HG02623 (cell line): ENCODE data around the gene CYB561D1.

Experiments
- ATAC-seq: cut with Tn5 transposase; IDR thresholded peaks from one replicate; pipeline ENCODE4 v1.9.1; 2021; ENCODE audit warnings: moderate library complexity; ENCODE audit not compliant: unreplicated experiment

Gene CYB561D1

GRCh38 chr1:109479901-109480300 lies 14.0 kb upstream of the CYB561D1 start:
- no peak for ATAC-seq

- ATAC-seq: no peak
Measured at GRCh38 chr1:109481646-109482045, 12.2 kb upstream of the CYB561D1 start.

GRCh38 chr1:109482242-109482641 lies 11.7 kb upstream of the CYB561D1 start:
- ATAC-seq: no peak

GRCh38 chr1:109482791-109483671 lies 10.9 kb upstream of the CYB561D1 start:
- ATAC-seq: peak; percentile 4

GRCh38 chr1:109483672-109484518 lies 10.0 kb upstream of the CYB561D1 start, which contains the start of gene ATXN7L2:
Gene ATXN7L2 (plus strand): TSS chr1:109483905. CDS start chr1:109483954, 49 bp downstream.
- ATAC-seq: peak; percentile 71

GRCh38 chr1:109484519-109484975 lies 9.3 kb upstream of the CYB561D1 start:
- no peak for ATAC-seq

GRCh38 chr1:109485001-109485400 lies 8.9 kb upstream of the CYB561D1 start:
- no peak for ATAC-seq

- ATAC-seq: no peak
Measured at GRCh38 chr1:109487261-109487660, 6.6 kb upstream of the CYB561D1 start.

- ATAC-seq: no peak
Measured at GRCh38 chr1:109488201-109488600, 5.7 kb upstream of the CYB561D1 start.

GRCh38 chr1:109488696-109489095 lies 5.2 kb upstream of the CYB561D1 start:
- no peak for ATAC-seq

- no peak for ATAC-seq
Measured at GRCh38 chr1:109490029-109490933, 3.6 kb upstream of the CYB561D1 start.

- ATAC-seq: no peak
Measured at GRCh38 chr1:109490934-109491302, 3.0 kb upstream of the CYB561D1 start.

GRCh38 chr1:109491372-109491771 lies 2.5 kb upstream of the CYB561D1 start:
- ATAC-seq: no peak

- no peak for ATAC-seq
Measured at GRCh38 chr1:109492779-109493178, 1.1 kb upstream of the CYB561D1 start.

- no peak for ATAC-seq
Measured at GRCh38 chr1:109493227-109493626, 667 bp upstream of the CYB561D1 start.

GRCh38 chr1:109495738-109496137 lies 1.8 kb downstream of the CYB561D1 start:
- no peak for ATAC-seq

GRCh38 chr1:109497449-109498160 lies 3.7 kb downstream of the CYB561D1 start:
- no peak for ATAC-seq

- ATAC-seq: no peak
Measured at GRCh38 chr1:109498161-109498801, 4.4 kb downstream of the CYB561D1 start.

GRCh38 chr1:109499081-109499480 lies 5.2 kb downstream of the CYB561D1 start:
- no peak for ATAC-seq
